ENCODE results near the gene DUSP9. TPM values are rescaled to one million over a fixed set of nuclear protein-coding genes. Genes with fewer than 3 reads are reported as not detected.
"Not testable (repeated sequence)": the region's sequence is repeated elsewhere in the genome, so short reads cannot be mapped to it uniquely, and the experiment has no call there.

Gene DUSP9
- total RNA-seq, 1 donor from 2014 or later = 0.21 TPM

DNA sequence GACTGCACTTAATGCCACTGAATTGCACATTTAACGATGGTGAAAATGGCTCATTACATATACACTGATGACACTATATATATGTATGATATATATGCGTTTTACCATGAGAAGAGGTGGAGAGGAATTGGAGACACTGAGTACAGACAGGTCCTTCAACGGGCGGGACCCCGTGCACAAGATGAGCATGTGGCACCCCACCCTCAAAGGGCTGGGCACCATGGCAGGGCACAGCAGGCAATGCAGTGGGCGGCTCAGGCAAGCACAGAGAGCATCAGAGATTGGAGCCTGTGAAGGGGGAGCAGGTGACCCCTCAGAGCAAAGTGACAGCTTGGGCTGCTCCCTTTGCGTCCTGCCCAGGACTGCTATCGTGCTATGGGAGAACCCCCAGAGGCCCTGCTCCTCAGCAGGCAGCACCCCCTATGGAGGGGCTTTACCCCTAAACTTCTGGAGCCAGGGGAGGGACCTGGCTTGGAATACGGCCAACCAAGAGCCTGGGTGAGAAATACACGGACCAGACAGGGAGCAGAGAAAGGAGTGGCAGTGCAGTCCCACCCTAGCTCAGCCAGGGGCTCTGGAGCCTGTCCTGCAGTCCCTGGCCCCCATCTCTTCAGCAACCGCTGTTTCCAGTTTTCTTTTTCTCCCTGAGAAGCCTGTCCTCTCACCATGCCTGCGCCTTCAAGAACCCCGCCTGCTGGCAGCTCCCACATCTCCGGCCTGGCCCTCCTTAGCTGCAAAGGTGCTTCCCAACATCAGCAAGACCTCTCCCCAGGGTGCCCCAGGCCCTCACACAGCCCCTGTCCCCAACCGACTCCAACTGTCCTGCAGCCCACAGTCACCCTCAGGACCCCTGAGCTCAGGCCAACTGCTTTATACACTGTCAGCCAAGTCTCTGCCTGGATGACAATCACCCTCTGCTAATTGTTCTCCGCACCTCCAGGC, 51.2 kb downstream of the DUSP9 start:
- no peak for DNase-seq (ENCODE audit: low spot score)
- H3K9me3 ChIP-seq (ENCODE audit: low read depth) = no peaks in the 10 kb centered on the region
- H3K27me3 ChIP-seq = no peaks in the 10 kb centered on the region
- peaks cover 25% of the 10 kb centered on the region for H3K9me3 Mint-ChIP-seq
- no peak overlapping the region for H3K4me2 ChIP-seq
- H3K27me3 Mint-ChIP-seq (ENCODE audit: insufficient read depth, low read depth) = peaks cover 2% of the 10 kb centered on the region
- H3K36me3 Mint-ChIP-seq = no peaks in the 10 kb centered on the region
- peaks cover 9% of the 10 kb centered on the region for H3F3A ChIP-seq (ENCODE audit: low read depth)
- H3K36me3 ChIP-seq = no peaks in the 10 kb centered on the region
- no peak overlapping the region for H2AFZ ChIP-seq (replicated peaks)
- no peak overlapping the region for H3K4me3 Mint-ChIP-seq
- no peak overlapping the region for H3K4me3 ChIP-seq
- H3K27ac Mint-ChIP-seq = peak overlapping the region; percentile 25
- peaks cover 2% of the 10 kb centered on the region for H3K4me1 Mint-ChIP-seq
- H3K4me1 ChIP-seq = no peaks in the 10 kb centered on the region
- no peak overlapping the region for H3K9ac ChIP-seq
- TF ChIP-seq EZH2phosphoT487 (IDR thresholded peaks at IDR 0.05) = no peak
- TF ChIP-seq, protein P1, sequence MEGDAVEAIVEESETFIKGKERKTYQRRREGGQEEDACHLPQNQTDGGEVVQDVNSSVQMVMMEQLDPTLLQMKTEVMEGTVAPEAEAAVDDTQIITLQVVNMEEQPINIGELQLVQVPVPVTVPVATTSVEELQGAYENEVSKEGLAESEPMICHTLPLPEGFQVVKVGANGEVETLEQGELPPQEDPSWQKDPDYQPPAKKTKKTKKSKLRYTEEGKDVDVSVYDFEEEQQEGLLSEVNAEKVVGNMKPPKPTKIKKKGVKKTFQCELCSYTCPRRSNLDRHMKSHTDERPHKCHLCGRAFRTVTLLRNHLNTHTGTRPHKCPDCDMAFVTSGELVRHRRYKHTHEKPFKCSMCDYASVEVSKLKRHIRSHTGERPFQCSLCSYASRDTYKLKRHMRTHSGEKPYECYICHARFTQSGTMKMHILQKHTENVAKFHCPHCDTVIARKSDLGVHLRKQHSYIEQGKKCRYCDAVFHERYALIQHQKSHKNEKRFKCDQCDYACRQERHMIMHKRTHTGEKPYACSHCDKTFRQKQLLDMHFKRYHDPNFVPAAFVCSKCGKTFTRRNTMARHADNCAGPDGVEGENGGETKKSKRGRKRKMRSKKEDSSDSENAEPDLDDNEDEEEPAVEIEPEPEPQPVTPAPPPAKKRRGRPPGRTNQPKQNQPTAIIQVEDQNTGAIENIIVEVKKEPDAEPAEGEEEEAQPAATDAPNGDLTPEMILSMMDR (IDR thresholded peaks at IDR 0.05) = no peak
- TF ChIP-seq EZH2 (IDR thresholded peaks at IDR 0.05) = no peak
- peak overlapping the region; percentile 53 for H3K27ac ChIP-seq
- no peaks in the 10 kb centered on the region for H3K79me2 ChIP-seq (ENCODE audit: low read depth)
- H4K20me1 ChIP-seq (ENCODE audit: low read depth) = peaks cover 41% of the 10 kb centered on the region

DNA sequence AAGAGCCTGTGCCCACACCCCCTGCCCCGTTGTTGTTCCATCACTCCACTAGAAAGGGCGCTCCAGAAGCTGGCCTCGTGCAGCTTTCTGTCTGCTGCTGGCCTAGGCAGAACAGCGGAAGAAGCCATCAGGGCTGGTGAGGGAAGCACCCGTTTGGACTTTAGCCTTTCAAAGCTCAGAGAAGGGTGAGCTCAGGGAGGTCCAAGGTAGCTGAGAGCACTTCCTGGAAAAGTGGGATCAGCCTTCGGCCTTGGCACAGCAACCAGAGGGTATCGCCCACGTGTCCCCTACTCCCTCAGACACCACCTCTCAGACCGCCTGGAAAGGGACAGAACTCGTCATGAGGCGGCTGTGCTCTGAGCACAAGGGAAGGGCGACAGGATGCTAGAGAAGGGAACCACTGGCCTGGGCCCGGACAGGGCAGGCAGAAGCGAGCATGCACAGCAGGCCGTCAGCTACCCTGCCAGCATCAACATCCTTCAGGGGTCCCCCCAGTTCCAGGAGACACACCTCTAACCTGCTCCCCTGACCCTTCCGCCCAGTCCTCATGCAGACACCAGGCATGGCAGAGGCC, 52.3 kb downstream of the DUSP9 start:
- H3K4me3 ChIP-seq; H3K9me3 ChIP-seq (ENCODE audit: low read depth); DNase-seq (ENCODE audit: low spot score); H2AFZ ChIP-seq (replicated peaks); H3K27me3 ChIP-seq; H3K4me1 Mint-ChIP-seq; H3K36me3 Mint-ChIP-seq; H3K27ac Mint-ChIP-seq; H3K4me2 ChIP-seq; H3K4me3 Mint-ChIP-seq; H3K27me3 Mint-ChIP-seq (ENCODE audit: insufficient read depth, low read depth); H3F3A ChIP-seq (ENCODE audit: low read depth); H3K79me2 ChIP-seq (ENCODE audit: low read depth); H3K27ac ChIP-seq; H3K9ac ChIP-seq; H3K4me1 ChIP-seq; H3K36me3 ChIP-seq: not testable (repeated sequence)
- H4K20me1 ChIP-seq (ENCODE audit: low read depth) = peaks cover 30% of the 10 kb centered on the region
- peaks cover 22% of the 10 kb centered on the region for H3K9me3 Mint-ChIP-seq

DNA sequence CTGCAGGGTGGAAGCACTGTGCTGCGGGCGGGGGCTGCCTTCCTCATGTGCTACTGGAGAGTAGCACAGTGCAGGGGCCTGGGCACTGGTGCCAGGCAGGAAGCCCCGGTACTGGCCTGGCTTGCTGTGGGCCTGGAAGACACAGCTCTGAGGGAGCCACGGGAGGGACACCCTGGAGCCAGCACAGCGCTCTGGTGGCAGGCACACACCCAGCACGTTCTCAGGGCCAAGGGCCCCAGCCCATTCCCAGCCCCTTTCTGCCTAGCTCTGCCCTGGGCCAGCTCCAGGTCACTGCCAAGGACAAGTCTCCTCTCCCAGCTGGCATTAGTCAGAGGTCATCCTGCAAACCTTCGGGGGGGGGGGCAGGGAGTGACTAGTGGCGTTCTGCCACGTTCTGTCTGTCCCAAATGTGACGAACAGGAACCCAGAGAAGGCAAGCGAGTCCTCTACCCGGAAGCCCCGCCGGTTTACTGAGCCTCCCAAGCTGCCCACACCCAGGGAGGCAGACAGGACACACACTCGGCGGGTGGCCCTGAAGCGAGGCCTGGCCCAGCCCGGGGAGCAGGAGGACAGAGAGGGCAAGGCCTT, 52.9 kb downstream of the DUSP9 start:
- not testable (repeated sequence) for H3K4me1 ChIP-seq; H3K4me2 ChIP-seq; DNase-seq (ENCODE audit: low spot score); H3K27me3 Mint-ChIP-seq (ENCODE audit: insufficient read depth, low read depth); H3K4me1 Mint-ChIP-seq; H3K27ac ChIP-seq; H3K36me3 ChIP-seq; H3K4me3 Mint-ChIP-seq; H3K27ac Mint-ChIP-seq; H3K9ac ChIP-seq; H3K27me3 ChIP-seq; H3K9me3 ChIP-seq (ENCODE audit: low read depth); H3K4me3 ChIP-seq; H2AFZ ChIP-seq (replicated peaks); H3K79me2 ChIP-seq (ENCODE audit: low read depth); H3K36me3 Mint-ChIP-seq; H3F3A ChIP-seq (ENCODE audit: low read depth)
- H4K20me1 ChIP-seq (ENCODE audit: low read depth) = peaks cover 25% of the 10 kb centered on the region
- H3K9me3 Mint-ChIP-seq = peaks cover 27% of the 10 kb centered on the region

DNA sequence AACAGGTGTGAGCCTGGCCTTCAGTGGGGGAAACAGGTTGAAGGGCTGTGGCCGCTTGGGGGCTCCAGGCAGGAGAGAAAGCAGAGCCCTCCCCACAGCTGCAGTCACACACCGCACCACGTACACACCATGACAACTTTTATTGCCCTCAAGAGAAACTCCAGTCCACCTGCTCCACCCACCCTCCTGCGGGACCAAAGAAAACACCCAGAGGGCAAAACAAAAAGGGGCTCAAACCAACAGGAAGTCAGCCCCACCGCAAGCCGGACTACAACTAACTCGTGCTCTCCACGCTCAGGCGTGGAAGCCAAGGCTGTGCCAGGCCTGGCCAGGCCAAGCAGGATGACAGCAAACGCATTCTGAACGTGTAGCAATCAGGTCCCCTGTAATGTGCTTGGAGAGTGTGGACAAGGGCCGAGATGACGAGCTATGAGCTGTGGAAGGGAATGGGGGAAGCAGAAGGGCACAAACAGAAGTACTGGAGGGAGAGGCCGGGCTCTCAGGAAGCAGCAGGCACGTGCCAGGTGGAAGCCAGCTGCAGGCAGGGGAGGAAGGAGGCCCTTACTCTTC, 53.5 kb downstream of the DUSP9 start:
- Histone ChIP-seq H3K27ac (no peak overlapping the region), H3K4me2 (no peak overlapping the region), H3K27me3 (no peaks in the 10 kb centered on the region), H3K9me3 (ENCODE audit: low read depth) (no peaks in the 10 kb centered on the region), H3K36me3 (no peaks in the 10 kb centered on the region), H3K4me1 (no peaks in the 10 kb centered on the region), H2AFZ (replicated peaks) (no peak overlapping the region), H4K20me1 (ENCODE audit: low read depth) (peaks cover 19% of the 10 kb centered on the region), H3K79me2 (ENCODE audit: low read depth) (no peaks in the 10 kb centered on the region), H3K4me3 (no peak overlapping the region), H3K9ac (no peak overlapping the region), H3F3A (ENCODE audit: low read depth) (peaks cover 9% of the 10 kb centered on the region)
- no peak overlapping the region for H3K4me3 Mint-ChIP-seq
- H3K27me3 Mint-ChIP-seq (ENCODE audit: insufficient read depth, low read depth) = peaks cover 4% of the 10 kb centered on the region
- H3K36me3 Mint-ChIP-seq = peaks cover 5% of the 10 kb centered on the region
- H3K27ac Mint-ChIP-seq = no peak overlapping the region
- no peaks in the 10 kb centered on the region for H3K4me1 Mint-ChIP-seq
- peaks cover 28% of the 10 kb centered on the region for H3K9me3 Mint-ChIP-seq
- DNase-seq (ENCODE audit: low spot score) = no peak
- TF ChIP-seq, protein P1 (IDR thresholded peaks at IDR 0.05) = no peak
- TF ChIP-seq EZH2 (IDR thresholded peaks at IDR 0.05) = no peak
- no peak for TF ChIP-seq EZH2phosphoT487 (IDR thresholded peaks at IDR 0.05)

Small RNA genes within 50 kb of the gene (small RNA-seq; reads per million reads assigned to genes)
- gene RN7SL687P = not detected

Other genes with a start within 250 kb of the DUSP9 start
- not detected in 2 replicates for gene PNMA6E, start 245.9 kb upstream of the DUSP9 start, total RNA-seq (ENCODE audit: low replicate concordance)
- gene ZFP92, start 235.7 kb upstream of the DUSP9 start, total RNA-seq (ENCODE audit: low replicate concordance) = 0.22 TPM in 1 of 2 replicates, not detected in the other
- 0.96 TPM in 1 of 2 replicates, not detected in the other for gene TREX2, start 201.1 kb upstream of the DUSP9 start, total RNA-seq (ENCODE audit: low replicate concordance)
- gene HAUS7, start 176.6 kb upstream of the DUSP9 start, total RNA-seq (ENCODE audit: low replicate concordance) = 13.1 and 25.9 TPM in 2 replicates
- 0.37 TPM in 1 of 2 replicates, not detected in the other for gene BGN, start 152.2 kb upstream of the DUSP9 start, total RNA-seq (ENCODE audit: low replicate concordance)
- 0.59 TPM in 1 of 2 replicates, not detected in the other for gene ATP2B3, start 129.6 kb upstream of the DUSP9 start, total RNA-seq (ENCODE audit: low replicate concordance)
- gene CCNQ, start 48.1 kb upstream of the DUSP9 start, total RNA-seq (ENCODE audit: low replicate concordance) = 15.2 and 22.2 TPM in 2 replicates
- 19.7 and 53.5 TPM in 2 replicates for gene PNCK, start 26.6 kb downstream of the DUSP9 start, total RNA-seq (ENCODE audit: low replicate concordance)
- 94.1 and 191 TPM in 2 replicates for gene SLC6A8, start 40.7 kb downstream of the DUSP9 start, total RNA-seq (ENCODE audit: low replicate concordance)
- 52.5 and 68.7 TPM in 2 replicates for gene BCAP31, start 77.2 kb downstream of the DUSP9 start, total RNA-seq (ENCODE audit: low replicate concordance)
- gene ABCD1, start 77.7 kb downstream of the DUSP9 start, total RNA-seq (ENCODE audit: low replicate concordance) = 0.79 and 5.0 TPM in 2 replicates
- 0.25 and 0.71 TPM in 2 replicates for gene PLXNB3, start 117.0 kb downstream of the DUSP9 start, total RNA-seq (ENCODE audit: low replicate concordance)
- gene SRPK3, start 133.8 kb downstream of the DUSP9 start, total RNA-seq (ENCODE audit: low replicate concordance) = not detected in 2 replicates
- 40.3 and 50.6 TPM in 2 replicates for gene IDH3G, start 147.2 kb downstream of the DUSP9 start, total RNA-seq (ENCODE audit: low replicate concordance)
- 58.4 and 112 TPM in 2 replicates for gene SSR4, start 147.5 kb downstream of the DUSP9 start, total RNA-seq (ENCODE audit: low replicate concordance)
- gene PDZD4, start 183.3 kb downstream of the DUSP9 start, total RNA-seq (ENCODE audit: low replicate concordance) = 1.9 and 5.2 TPM in 2 replicates
- 0.49 and 1.7 TPM in 2 replicates for gene L1CAM, start 239.0 kb downstream of the DUSP9 start, total RNA-seq (ENCODE audit: low replicate concordance)